GM12878 (cell line): ENCODE results near the gene COIL. TPM values are rescaled to one million over a fixed set of nuclear protein-coding genes. Genes with fewer than 3 reads are reported as not detected.

Experiments used
- ATAC-seq: fragments of 200-7000 bp; cut with Tn5 transposase; 3 replicates; pipeline ENCODE4 v1.9.1; 2020; ENCODE audit warnings: mild to moderate bottlenecking, moderate library complexity
- BruUV-seq: library from RNA; stranded (reverse); fragments of 400-500 nt; replicated peaks from 2 replicates; lab custom pipeline; 2021; lab: Mats Ljungman, UMichigan
- CTCF ChIA-PET: fragments of 300-600 bp; sonication (Branson Sonifier 250); formaldehyde crosslinking; extraction: SDS; loops from one replicate; lab custom pipeline; 2021; ENCODE audit warnings: inconsistent platforms; lab: Yijun Ruan, JAX
- POLR2A ChIA-PET: fragments of 350-600 bp; formaldehyde crosslinking; extraction: SDS; loops from one replicate; lab custom pipeline; 2021; ENCODE audit warnings: inconsistent platforms; lab: Charles Lee
- RAD21 ChIA-PET: fragments of 300-600 bp; sonication (Branson Sonifier 250); formaldehyde crosslinking; loops from one replicate; lab custom pipeline; 2023; ENCODE audit warnings: antibody characterized with exemption; ENCODE audit not compliant: unreplicated experiment; lab: Charles Lee
- SMC1A ChIA-PET: fragments of 300-600 bp; sonication (Branson Sonifier 250); formaldehyde crosslinking; loops from one replicate; lab custom pipeline; 2023; ENCODE audit not compliant: unreplicated experiment, uncharacterized antibody; lab: Charles Lee
- DNase-seq: peaks from one replicate; pipeline ENCODE4 v3.0.0-alpha.2; 2011; ENCODE audit warnings: low read depth, low spot score
- FAIRE-seq: peaks from 3 replicates; lab custom pipeline; 2011; peaks lifted over from hg19 to GRCh38; lab: Jason Lieb, UNC
- H2AFZ ChIP-seq: 2 replicates; pipeline ENCODE4 v1.6.0; 2011; ENCODE audit warnings: low read depth, low read length, control low read depth; ENCODE audit not compliant: control insufficient read depth
- H3K27ac ChIP-seq: 2 replicates; pipeline ENCODE4 v1.5.1; 2011; ENCODE audit warnings: control low read depth; ENCODE audit not compliant: control insufficient read depth, insufficient read depth
- H3K27me3 ChIP-seq, 2 experiments: replicated peaks in 1 of 2; 2 replicates each; pipeline versions ENCODE4 v1.6.0 to v1.6.1; 2011; ENCODE audit warnings: low read length in 1 of 2; ENCODE audit not compliant: control insufficient read depth in 2 of 2, insufficient read depth in 2 of 2
- H3K36me3 ChIP-seq, 2 experiments: 2 replicates each; pipeline ENCODE4 v1.5.1; 2011; ENCODE audit warnings: low read length in 1 of 2; ENCODE audit not compliant: control insufficient read depth in 2 of 2, insufficient read depth in 2 of 2
- H3K4me1 ChIP-seq: 2 replicates; pipeline ENCODE4 v1.6.1; 2011; ENCODE audit warnings: mild to moderate bottlenecking, low read length, moderate library complexity, mixed read lengths; ENCODE audit not compliant: control insufficient read depth, insufficient read depth
- H3K4me2 ChIP-seq: 2 replicates; pipeline ENCODE4 v1.6.0; 2011; ENCODE audit warnings: control low read depth; ENCODE audit not compliant: control insufficient read depth, insufficient read depth
- H3K4me3 ChIP-seq: fragments of 200-600 bp; sonication (generic); 2 replicates; pipeline ENCODE4 v1.5.1; 2016
- H3K79me2 ChIP-seq: 2 replicates; pipeline ENCODE4 v1.6.0; 2011; ENCODE audit warnings: low read length; ENCODE audit not compliant: control insufficient read depth, insufficient read depth
- H3K9ac ChIP-seq: 2 replicates; pipeline ENCODE4 v1.8.0; 2011; ENCODE audit warnings: low read length, control low read depth, mixed read lengths; ENCODE audit not compliant: control insufficient read depth, insufficient read depth
- H3K9me3 ChIP-seq: replicated peaks from 3 replicates; pipeline ENCODE4 v1.5.1; 2011; ENCODE audit warnings: mild to moderate bottlenecking, low read length; ENCODE audit not compliant: control insufficient read depth, insufficient read depth
- H4K20me1 ChIP-seq: 2 replicates; pipeline ENCODE4 v1.6.0; 2011; ENCODE audit not compliant: control insufficient read depth, insufficient read depth
- EED ChIP-seq: sonication (generic); IDR thresholded peaks from 2 replicates; pipeline ENCODE4 v1.6.1; 2016; ENCODE audit warnings: antibody characterized with exemption, low read depth
- ETV6 ChIP-seq, 2 experiments: fragments of 450-650 bp in 1 of 2; IDR thresholded peaks in 1 of 2; conservative IDR thresholded peaks in 1 of 2; 2 replicates each; pipeline ENCODE4 v1.6.1; 2014; ENCODE audit warnings: antibody characterized with exemption in 1 of 2, borderline replicate concordance in 1 of 2, low read depth in 1 of 2, mild to moderate bottlenecking in 1 of 2, moderate library complexity in 1 of 2
- FOXM1 ChIP-seq: IDR thresholded peaks from 2 replicates; pipeline ENCODE4 v1.6.1; 2012; ENCODE audit warnings: low read depth, mild to moderate bottlenecking, inconsistent platforms, low read length, moderate library complexity
- RFX5 ChIP-seq: IDR thresholded peaks from 2 replicates; pipeline ENCODE4 v1.6.1; 2011; ENCODE audit warnings: low read depth, low read length, improper control_type of control experiment
- WGBS: methylation state at CpG from one replicate; pipeline ENCODE4 v1.1.6; 2016; ENCODE audit warnings: low lambda C conversion rate; ENCODE audit not compliant: insufficient replicate concordance, insufficient coverage; ENCODE audit errors: missing lambda C conversion rate; 5-methylcytosine and 5-hydroxymethylcytosine counted together
- in situ Hi-C: fragments of 300-500 bp; cut with MboI; formaldehyde crosslinking; loops from 9 replicates; pipeline ENCODE4 v1.14.3; 2018; ENCODE audit warnings: mixed read lengths
- intact Hi-C: fragments of 100-400 bp; cut with micrococcal nuclease; formaldehyde crosslinking; loops from one replicate; pipeline ENCODE4 v1.14.2; 2022; ENCODE audit not compliant: unreplicated experiment
- polyA plus RNA-seq, 11 experiments: library from polyadenylated mRNA; depleted of rRNA in 4 of 11; unstranded in 6 of 11; stranded (reverse) in 5 of 11; fragments of >200 nt; fragmentation: Nextera tagmentation in 4 of 11; fragmentation: Illumina TruSeq in 1 of 11; extraction: Ambion mirVana in 4 of 11; extraction: Trizol in 1 of 11; gene quantifications; 1 replicate in 1 of 11; 2 replicates in 10 of 11; pipeline versions ENCODE4 v1.2.1 to v1.2.3, GENCODE V29; 2011 to 2016; ENCODE audit warnings: inconsistent platforms in 2 of 11, missing spikeins in 2 of 11, low read depth in 1 of 11
- total RNA-seq, 4 experiments: library from RNA; depleted of rRNA in 3 of 4; stranded (reverse); fragments of >200 nt in 3 of 4; fragmentation: Illumina TruSeq in 1 of 4; extraction: Trizol in 1 of 4; gene quantifications; 2 replicates each; pipeline versions ENCODE4 v1.2.1 to v1.2.3, GENCODE V29; 2013 to 2021

The COIL gene
- total and polyA plus RNA-seq, 10 of the 15 experiments (the other 5 are each of a cell fraction or from before 2014, with no cell fraction given), result 13.7 to 24.3 (median 17.4) TPM

- peaks cover 29% of the 10 kb centered on the region for H3K4me1 ChIP-seq
- H3K79me2 ChIP-seq, result peaks cover 69% of the 10 kb centered on the region
- H3K4me2 ChIP-seq, result peak overlapping the region; percentile 39
- FAIRE-seq (no peak), DNase-seq (no peak), ATAC-seq (no peak)
- H2AFZ ChIP-seq, result no peak overlapping the region
- CTCF ChIA-PET, result interaction anchor here (0.8 to 1.6 kb wide), 4 partner anchors 26 to 97 kb away, joined by 3 to 4 read pairs (median 3); no protein-coding TSS in a partner anchor
- H3K9ac ChIP-seq, result peak overlapping the region; percentile 79
- RAD21 ChIA-PET, result interaction anchor here (0.8 to 1.8 kb wide), 4 partner anchors 44 to 93 kb away, joined by 3 to 5 read pairs (median 4); no protein-coding TSS in a partner anchor
- BruUV-seq, result no TSS peak
- in situ Hi-C loops (no loop called here), intact Hi-C loops (no loop called here)
- peaks cover 22% of the 10 kb centered on the region for H4K20me1 ChIP-seq
- H3K9me3 ChIP-seq, result no peaks in the 10 kb centered on the region; the same call in 2 of the 3 replicates
- peaks cover 0 to 7% of the 10 kb centered on the region in 2 experiments; a peak in 3 of 4 replicates for H3K36me3 ChIP-seq
- peak overlapping the region; percentile 98 for H3K4me3 ChIP-seq
- POLR2A ChIA-PET, result interaction anchor here (0.7 to 2.3 kb wide), 4 partner anchors 42 to 175 kb away, joined by 3 to 5 read pairs (median 4); partner anchors contain the start of genes C17orf67 and DGKE
- H3K27me3 ChIP-seq, result no peaks in the 10 kb centered on the region
- SMC1A ChIA-PET, result interaction anchor here (0.9 to 1.9 kb wide), 3 partner anchors 65 to 93 kb away, joined by 3 to 6 read pairs (median 3); partner anchors contain the start of gene SCPEP1
- WGBS, result 0% methylated on average over 7 of the region's 7 CpGs
- TF ChIP-seq FOXM1 (no peak), EED (peak; percentile 27; the same call in 1 of the 2 replicates), RFX5 (no peak), ETV6 (conservative IDR thresholded peaks at IDR 0.05 in 1 of 2, IDR thresholded peaks at IDR 0.05 in 1 of 2; ENCODE audit: borderline replicate concordance in 1 of 2, low read depth in 1 of 2) (no peak)
- peak overlapping the region; percentile 86 for H3K27ac ChIP-seq
These were observed 47.9 kb downstream of the COIL start for GRCh38 chr17:56913000-56913311.
